NCI-H1092 (cell line): ENCODE results near the gene XCR1.
"Not testable (repeated sequence)": the region's sequence is repeated elsewhere in the genome, so short reads cannot be mapped to it uniquely, and the experiment has no call there.

Experiments used
- DNase-seq: peaks from one replicate; lab custom pipeline; 2025; lab: John Stamatoyannopoulos, UW

The XCR1 gene

DNA sequence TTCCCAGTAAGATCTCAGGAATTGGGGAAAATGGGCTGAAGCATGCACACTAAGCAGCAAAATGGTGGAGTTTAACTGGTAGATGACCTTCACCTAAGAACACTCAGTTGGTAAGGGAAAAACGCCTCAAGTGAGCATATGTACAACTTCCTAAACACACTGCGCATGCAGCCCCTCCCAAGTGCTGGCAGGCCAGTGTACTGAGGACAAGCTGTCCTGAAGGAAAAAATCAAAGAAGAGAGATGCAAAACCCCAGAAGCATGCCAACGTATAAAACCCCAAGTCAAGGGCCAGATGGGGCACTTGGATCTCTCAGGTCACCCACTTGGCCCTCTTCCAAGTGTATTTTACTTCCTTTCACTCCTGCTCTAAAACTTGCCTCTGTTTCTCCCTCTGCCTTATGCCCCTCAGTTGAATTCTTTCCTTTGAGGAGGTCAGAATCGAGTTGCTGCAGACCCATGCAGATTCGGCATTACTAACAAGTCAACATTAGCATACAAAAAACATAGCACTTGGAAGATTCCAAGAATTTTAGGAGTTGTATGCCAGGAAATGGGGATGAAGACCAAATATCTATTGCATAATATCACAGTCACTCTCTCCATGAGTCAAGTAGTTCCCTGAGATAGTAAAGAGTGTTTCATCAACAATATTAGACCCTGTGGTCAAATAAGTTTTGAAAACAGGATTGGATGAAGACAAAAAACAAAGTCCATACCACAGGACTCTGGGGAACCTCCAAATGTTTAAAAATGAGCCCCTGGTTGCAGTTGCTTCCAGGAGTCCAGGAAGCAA, 20.8 kb downstream of the XCR1 start:
- DNase-seq: no peak

DNA sequence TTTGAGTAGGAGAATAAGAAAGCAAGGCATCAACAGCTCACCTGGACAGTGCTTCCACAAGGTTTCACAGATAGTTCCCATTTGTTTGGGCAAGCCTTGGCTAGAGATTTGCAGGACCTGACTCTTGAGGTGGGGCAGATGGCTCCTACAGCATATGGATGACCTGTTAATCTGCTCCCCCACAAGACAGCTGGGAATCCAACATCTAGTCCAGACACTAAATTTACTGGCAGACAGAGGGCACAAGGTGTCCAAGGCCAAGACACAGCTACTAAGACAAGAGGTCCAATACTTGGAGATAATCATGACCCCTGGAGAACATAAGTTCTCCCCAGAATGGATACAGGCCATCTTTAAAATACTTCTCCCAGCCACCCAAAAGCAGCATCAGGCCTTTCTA, 23.6 kb downstream of the XCR1 start:
- DNase-seq: not testable (repeated sequence)

- DNase-seq: no peak
Measured at GRCh38 chr3:46001178-46001577, 26.1 kb downstream of the XCR1 start.

- DNase-seq: no peak
Measured at GRCh38 chr3:45997942-45998341, 29.3 kb downstream of the XCR1 start.

DNA sequence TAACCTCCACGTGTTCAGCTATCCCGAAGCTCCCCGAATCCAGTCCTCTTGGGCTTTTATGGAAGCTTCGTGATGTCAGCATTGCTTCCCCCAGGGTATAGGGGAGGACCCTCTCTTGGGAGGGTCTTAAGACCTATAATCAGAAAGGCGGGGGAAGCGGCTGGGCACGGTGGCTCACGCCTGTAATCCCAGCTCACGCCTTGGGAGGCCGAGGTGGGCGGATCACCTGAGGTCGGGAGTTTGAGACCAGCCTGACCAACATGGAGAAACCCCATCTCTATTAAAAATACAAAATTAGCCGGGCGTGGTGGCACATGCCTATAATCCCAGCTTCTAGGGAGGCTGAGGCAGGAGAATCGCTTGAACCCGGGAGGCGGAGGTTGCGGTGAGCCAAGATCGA, 29.8 kb downstream of the XCR1 start:
- not testable (repeated sequence) for DNase-seq

- peak; percentile 67 for DNase-seq
Measured at GRCh38 chr3:45995236-45996192, 31.8 kb downstream of the XCR1 start, which contains the start of gene FYCO1. TSS of gene FYCO1 (minus strand) at chr3:45995824. CDS start at chr3:45984910, 10,914 bp downstream.

DNA sequence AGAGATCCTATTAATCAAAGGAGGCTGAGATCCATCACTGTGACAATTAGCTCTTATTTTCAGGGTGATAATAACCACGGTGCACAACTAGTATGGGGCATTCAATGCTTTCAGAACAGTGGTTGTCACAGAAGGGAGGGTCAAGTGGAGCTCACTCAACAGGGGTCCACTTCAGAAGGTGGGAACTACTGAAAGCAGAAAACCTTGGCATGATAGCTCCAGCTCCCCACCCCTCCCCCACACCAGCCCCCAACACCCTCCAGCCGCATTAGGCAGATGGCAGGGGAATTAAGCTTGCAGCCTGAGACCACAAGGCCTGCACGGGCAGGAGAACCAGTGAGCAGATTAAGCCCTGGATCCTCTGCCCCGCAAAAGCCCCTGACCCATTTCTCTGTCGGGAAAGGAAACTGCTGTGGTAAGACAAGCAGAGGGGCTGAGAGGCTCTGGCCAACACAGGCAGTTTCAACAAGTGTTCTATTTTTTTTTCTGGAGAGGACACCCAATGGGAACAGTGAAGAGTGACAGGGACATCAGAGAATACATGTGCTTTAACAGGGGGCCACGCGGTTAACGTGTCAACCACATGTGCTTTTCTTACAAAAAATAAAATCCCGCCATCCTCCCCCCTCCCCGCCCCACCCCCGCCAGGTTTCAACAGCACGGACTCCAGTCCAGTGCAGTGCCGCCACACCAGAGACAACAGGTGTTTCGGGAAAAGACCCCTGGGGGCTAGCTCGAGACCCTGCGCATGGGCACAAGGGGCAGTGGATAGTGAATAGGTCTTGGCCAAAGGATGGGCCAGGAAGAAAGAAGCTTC, 32.7 kb downstream of the XCR1 start:
- DNase-seq: no peak

- DNase-seq: no peak
Measured at GRCh38 chr3:45993421-45994027, 33.8 kb downstream of the XCR1 start.

- DNase-seq: no peak
Measured at GRCh38 chr3:45992821-45993221, 34.5 kb downstream of the XCR1 start.

DNA sequence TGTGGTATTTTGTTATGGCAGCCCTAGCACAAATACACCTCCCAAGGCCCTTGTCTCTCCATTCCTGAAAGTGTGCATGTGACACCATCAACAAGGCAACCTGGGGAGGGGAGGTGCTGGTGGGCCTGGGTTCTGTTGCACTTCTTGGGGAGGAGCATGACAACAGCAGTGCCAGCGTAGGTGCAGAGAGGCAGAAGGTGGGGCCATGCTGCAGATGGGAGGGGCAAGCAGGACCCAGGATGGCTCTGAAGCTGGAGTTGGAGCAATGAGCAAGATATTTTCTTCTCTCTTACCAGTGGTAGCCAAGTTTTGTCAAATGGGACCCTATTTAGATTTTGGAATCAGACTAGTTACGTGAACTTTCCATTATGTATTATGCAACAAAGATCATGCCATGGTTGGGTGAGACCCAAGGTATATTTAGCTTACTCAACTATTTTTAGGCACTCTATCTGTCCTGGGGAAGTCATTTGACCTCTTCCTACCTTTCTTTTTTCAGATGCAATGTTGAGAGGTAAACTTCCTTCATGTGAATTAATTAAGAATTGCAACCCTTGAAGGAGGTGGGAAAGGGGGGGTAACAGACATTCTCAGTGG, 35.1 kb downstream of the XCR1 start:
- no peak for DNase-seq

- no peak for DNase-seq
Measured at GRCh38 chr3:45991341-45991740, 35.9 kb downstream of the XCR1 start.

DNA sequence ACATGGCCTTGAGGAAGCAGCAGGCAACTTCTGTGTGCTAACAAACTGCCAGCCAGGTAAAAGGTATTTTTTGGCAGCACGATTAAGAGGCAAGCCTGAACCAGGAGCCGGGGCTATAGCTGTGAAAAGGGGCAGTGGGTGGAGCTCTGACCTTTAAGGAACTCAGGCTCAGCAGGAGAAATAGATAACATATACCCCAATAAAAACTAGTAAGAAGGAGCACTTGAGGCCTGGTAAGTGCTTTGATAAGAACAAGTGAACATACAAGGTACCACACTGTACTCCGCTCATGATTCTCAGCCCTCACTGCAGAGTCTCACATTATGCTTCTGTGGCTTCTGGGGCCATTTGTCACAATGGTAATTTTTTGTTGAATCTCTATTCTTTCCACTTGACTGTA, 37.1 kb downstream of the XCR1 start:
- no peak for DNase-seq

DNA sequence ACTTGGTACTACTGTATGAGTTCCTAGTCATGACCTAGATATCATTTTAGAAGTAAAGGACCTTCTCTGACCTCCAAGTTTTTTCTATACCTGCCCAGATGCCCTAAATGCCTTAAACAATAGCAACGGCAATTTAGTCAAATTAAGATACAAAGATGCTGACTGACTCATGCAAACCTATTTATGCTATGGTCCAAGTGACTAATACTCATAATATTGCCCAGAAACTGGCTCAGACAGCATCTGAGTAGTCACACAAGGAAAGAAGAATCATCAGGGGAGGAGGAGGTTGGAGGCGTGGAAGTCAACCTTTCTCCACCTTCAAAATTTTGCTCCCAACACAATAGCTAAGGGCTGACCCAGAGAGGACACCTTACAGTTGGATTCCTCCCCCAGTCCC, 38.5 kb downstream of the XCR1 start:
- DNase-seq: no peak

DNA sequence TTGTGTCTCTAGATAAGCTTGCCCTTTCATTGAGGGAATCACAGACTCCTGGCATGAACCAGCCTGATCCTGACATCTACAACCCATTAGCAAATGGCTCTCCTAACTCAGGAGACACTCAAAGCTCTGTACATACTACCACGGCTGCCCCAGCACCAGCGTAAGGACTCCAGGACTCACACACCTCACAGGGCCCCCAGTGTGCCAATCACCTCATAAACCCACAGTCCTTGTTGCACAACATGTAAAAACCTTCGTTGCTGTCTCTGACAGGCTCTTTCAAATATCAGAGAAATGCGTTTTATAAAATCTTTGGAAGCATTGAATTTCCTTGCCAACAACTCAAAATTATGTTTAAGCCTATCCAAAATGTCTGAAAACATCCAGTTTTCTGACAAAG, 38.9 kb downstream of the XCR1 start:
- DNase-seq: no peak

- DNase-seq: no peak
Measured at GRCh38 chr3:45987368-45988291, 39.7 kb downstream of the XCR1 start.

DNA sequence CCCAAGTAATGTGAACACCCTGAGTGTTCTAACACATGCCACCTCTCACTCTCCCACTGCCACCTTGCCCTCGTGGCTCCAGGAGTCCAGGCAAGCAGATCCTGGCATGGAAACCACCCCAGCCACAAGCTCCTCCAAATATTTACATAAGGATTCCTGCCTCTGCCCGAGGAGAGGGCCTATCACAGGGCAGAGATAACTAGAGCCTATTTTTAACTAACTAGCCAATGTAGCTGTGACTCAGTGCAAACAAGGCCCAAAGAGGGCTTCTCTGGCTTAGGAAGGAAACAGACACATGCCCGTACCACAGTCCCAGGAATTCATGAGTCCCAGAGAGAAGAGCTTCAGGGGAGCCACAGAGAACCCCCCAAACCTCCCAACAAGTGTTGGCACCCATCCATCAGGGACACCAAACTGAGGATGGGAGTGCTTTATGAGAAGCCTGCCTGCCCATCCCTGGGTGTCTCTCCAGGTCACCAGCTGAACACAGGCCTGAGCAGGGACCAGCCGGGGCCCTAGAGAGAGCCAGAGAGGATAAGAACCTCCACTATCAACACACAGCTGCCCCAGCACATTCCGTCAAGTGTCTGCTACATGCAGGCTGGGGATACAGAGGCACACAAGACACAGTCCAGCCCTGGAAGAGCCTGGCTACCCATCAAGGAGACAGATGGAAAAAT, 40.8 kb downstream of the XCR1 start:
- DNase-seq: no peak

DNA sequence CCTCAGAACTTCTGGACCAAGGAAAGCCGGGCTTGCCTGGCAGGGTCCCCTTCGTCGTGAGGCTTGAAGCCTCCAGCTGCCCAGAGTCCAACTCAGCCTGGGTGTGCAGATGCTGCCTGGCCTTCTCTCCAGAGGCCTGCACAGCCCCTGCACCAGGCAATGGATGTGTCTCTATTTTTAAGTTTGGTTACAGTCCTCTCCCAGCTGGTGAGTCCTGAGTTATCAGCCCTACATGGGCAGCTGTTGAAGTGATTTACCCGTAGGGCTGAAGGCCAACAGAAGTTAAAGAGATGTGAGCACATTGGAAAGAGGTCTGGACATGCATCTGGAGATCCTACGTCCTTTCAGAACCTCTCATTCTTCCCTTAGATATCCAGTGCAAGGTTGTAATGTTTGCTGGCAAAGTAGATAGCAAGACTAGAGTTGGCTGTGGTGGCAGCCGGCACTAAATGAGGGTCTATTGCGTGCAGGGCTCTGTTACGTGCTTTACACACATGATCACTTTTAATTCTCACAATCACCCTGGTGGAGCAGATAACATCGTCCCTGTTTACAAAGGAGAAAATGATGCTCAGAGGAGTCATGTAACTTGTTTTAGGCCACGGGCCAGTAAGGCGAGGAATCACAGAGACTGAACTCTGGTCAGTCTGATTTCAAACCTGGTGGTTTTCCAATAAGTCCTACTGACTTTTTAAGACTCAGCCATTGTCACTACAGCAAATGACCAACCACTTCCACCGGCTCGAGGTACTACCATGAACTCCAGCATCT, 41.6 kb downstream of the XCR1 start:
- DNase-seq: no peak
